Mesenteric fat pad (tissue), 1 donor: ENCODE measurements around the gene SND1. TPM values are rescaled to one million over a fixed set of nuclear protein-coding genes. Genes with fewer than 3 reads are reported as not detected.
"Not testable (repeated sequence)": the region's sequence is repeated elsewhere in the genome, so short reads cannot be mapped to it uniquely, and the experiment has no call there.

Experiments used
- DNase-seq: peaks from one replicate; pipeline ENCODE4 v3.0.0-alpha.2; 2020; ENCODE audit warnings: low spot score
- total RNA-seq: library from RNA; stranded (reverse); fragmentation: NEBNext Ultra II Directional; extraction: Animal tissue kit (Norgen Biotek cat#: 25700); gene quantifications from one replicate; pipeline ENCODE4 v1.2.1, GENCODE V29; 2021
- donor health status: DM: yes; HTN: yes; CAD: no.

SND1 gene
- total RNA-seq, 1 donor from 2014 or later, result 193 TPM

- DNase-seq, result no peak
Measured at GRCh38 chr7:127953423-127954356, 301.7 kb downstream of the SND1 start.

- no peak for DNase-seq
Measured at GRCh38 chr7:127954357-127954748, 302.4 kb downstream of the SND1 start.

GRCh38 chr7:127955051-127955531 lies 303.1 kb downstream of the SND1 start:
- DNase-seq, result no peak

GRCh38 chr7:127957886-127958285 lies 305.9 kb downstream of the SND1 start:
- DNase-seq, result no peak

- no peak for DNase-seq
Measured at GRCh38 chr7:127959770-127960169, 307.8 kb downstream of the SND1 start.

GRCh38 chr7:127961786-127962453 lies 309.9 kb downstream of the SND1 start:
- DNase-seq, result no peak

GRCh38 chr7:127962589-127963361 lies 310.8 kb downstream of the SND1 start:
- no peak for DNase-seq

GRCh38 chr7:127963850-127964249 lies 311.9 kb downstream of the SND1 start:
- not testable (repeated sequence) for DNase-seq

GRCh38 chr7:127967281-127967680 lies 315.3 kb downstream of the SND1 start:
- no peak for DNase-seq

- no peak for DNase-seq
Measured at GRCh38 chr7:127968547-127968946, 316.6 kb downstream of the SND1 start.

GRCh38 chr7:127973832-127974231 lies 321.8 kb downstream of the SND1 start:
- DNase-seq, result no peak

GRCh38 chr7:127974446-127975035 lies 322.5 kb downstream of the SND1 start:
- DNase-seq, result no peak

- no peak for DNase-seq
Measured at GRCh38 chr7:127976056-127976737, 324.2 kb downstream of the SND1 start.

- DNase-seq, result no peak
Measured at GRCh38 chr7:127976738-127977120, 324.7 kb downstream of the SND1 start.

- no peak for DNase-seq
Measured at GRCh38 chr7:127978421-127978820, 326.4 kb downstream of the SND1 start.

GRCh38 chr7:127979113-127979727 lies 327.2 kb downstream of the SND1 start:
- DNase-seq, result no peak

- DNase-seq, result no peak
Measured at GRCh38 chr7:127979728-127980126, 327.7 kb downstream of the SND1 start.

GRCh38 chr7:127980901-127981300 lies 328.9 kb downstream of the SND1 start:
- no peak for DNase-seq

- DNase-seq, result no peak
Measured at GRCh38 chr7:127981965-127982364, 330.0 kb downstream of the SND1 start.

GRCh38 chr7:127983804-127984332 lies 331.9 kb downstream of the SND1 start:
- no peak for DNase-seq
